Naive thymus-derived CD8-positive, alpha-beta T cell (primary cell): ENCODE measurements around the gene USP37. TPM values are rescaled to one million over a fixed set of nuclear protein-coding genes. Genes with fewer than 3 reads are reported as not detected.
A peak's percentile ranks its signal among the peaks of the same experiment; 100 is the strongest.

Experiments used
- ATAC-seq, 2 donors: fragments of 150-1000 bp; cut with Tn5 transposase in 1 of 2; sonication (Bioruptor Pico), chemical (Tn5 transposase) in 1 of 2; 1 replicate in 1 of 2; 2 replicates in 1 of 2; pipeline ENCODE4 v1.10.0; 2021; ENCODE audit warnings: mild to moderate bottlenecking in 2 of 2, moderate library complexity in 2 of 2
- POLR2A ChIA-PET: fragments of 350-600 bp; sonication (Branson Sonifier 250); formaldehyde crosslinking; loops from one replicate; lab custom pipeline; 2021; ENCODE audit warnings: antibody characterized with exemption; lab: Charles Lee
- DNase-seq, 10 donors: peaks; one replicate each; pipeline versions ENCODE4 v3.0.0 to v3.0.0-alpha.2; 2020 to 2022
- H3K27ac Mint-ChIP-seq, 10 donors: one replicate each; pipeline ENCODE4 v1.8.0; 2020 to 2022; ENCODE audit warnings: mild to moderate bottlenecking in 10 of 10, mixed read lengths in 10 of 10, moderate library complexity in 4 of 10, inconsistent platforms in 1 of 10
- H3K27me3 Mint-ChIP-seq, 5 donors: one replicate each; pipeline ENCODE4 v1.8.0; 2021 to 2022; ENCODE audit warnings: mixed read lengths in 5 of 5
- H3K36me3 Mint-ChIP-seq, 3 donors: one replicate each; pipeline ENCODE4 v1.8.0; 2020 to 2022; ENCODE audit warnings: mixed read lengths in 3 of 3, mild to moderate bottlenecking in 2 of 3, inconsistent platforms in 1 of 3
- H3K4me1 Mint-ChIP-seq, 4 donors: one replicate each; pipeline ENCODE4 v1.8.0; 2021 to 2022; ENCODE audit warnings: mixed read lengths in 4 of 4
- H3K4me3 Mint-ChIP-seq, 10 donors: one replicate each; pipeline ENCODE4 v1.8.0; 2020 to 2022; ENCODE audit warnings: mild to moderate bottlenecking in 10 of 10, mixed read lengths in 10 of 10, moderate library complexity in 6 of 10, inconsistent platforms in 1 of 10
- H3K9me3 Mint-ChIP-seq, 9 donors: one replicate each; pipeline ENCODE4 v1.8.0; 2020 to 2022; ENCODE audit warnings: mixed read lengths in 9 of 9, mild to moderate bottlenecking in 3 of 9, inconsistent platforms in 1 of 9, moderate library complexity in 1 of 9
- polyA plus RNA-seq, 3 donors: library from polyadenylated mRNA; unstranded; fragments of 300-500 nt; fragmentation: Illumina TruSeq; gene quantifications; one replicate each; pipeline ENCODE4 v1.2.3, GENCODE V29; 2021
- total RNA-seq, 8 experiments: library from RNA in 2 of 8; stranded (reverse) in 2 of 8; gene quantifications; one replicate each; pipeline ENCODE4 v1.2.3 and lab custom pipeline; 2021 to 2026

The USP37 gene
- total RNA-seq, result 10 to 100 TPM; 19.9 to 25.2 TPM
- 10 to 100 TPM in 1 of 3 donors, 1 to 10 TPM in 2; 8.6 to 11.6 (median 9.0) TPM for polyA plus RNA-seq
- total RNA-seq (lab: John Stamatoyannopoulos, UW), result 41.3 to 83.3 (median 67.6) reads per million in 6 experiments

GRCh38 chr2:218568190-218569037 lies at the start of gene USP37, which contains the start of gene CNOT9:
Gene USP37, minus strand, starts transcription at chr2:218568351. Its CDS starts 9,698 bp downstream, at chr2:218558653.
Gene CNOT9, plus strand, starts transcription at chr2:218568839. Its CDS starts 116 bp downstream, at chr2:218568955.
- ATAC-seq (peak; percentile 83 to 86), DNase-seq (peak; percentile 99 to 100 (median 100))
- Mint-ChIP-seq H3K4me1 (peaks cover 34 to 69% (median 66%) of the 10 kb centered on the region in 4 donors), H3K27me3 (no peaks in the 10 kb centered on the region), H3K27ac (peak within 1 kb of the TSS; percentile 92 to 100 (median 100)), H3K4me3 (peak within 1 kb of the TSS; percentile 91 to 98 (median 95)), H3K9me3 (no peaks in the 10 kb centered on the region), H3K36me3 (peaks cover 0 to 49% (median 4%) of the 10 kb centered on the region in 3 donors)
- POLR2A ChIA-PET, result interaction anchor here (0.6 to 1.3 kb wide), 4 partner anchors 10 to 172 kb away, joined by 4 to 5 read pairs (median 4); partner anchors contain the start of genes BCS1L and ZNF142

GRCh38 chr2:218615868-218616315 lies 47.7 kb upstream of the USP37 start:
- Mint-ChIP-seq H3K4me3 (no peak overlapping the region), H3K27ac (no peak overlapping the region), H3K9me3 (no peaks in the 10 kb centered on the region), H3K36me3 (no peaks in the 10 kb centered on the region), H3K27me3 (peaks cover 0 to 4% (median 2%) of the 10 kb centered on the region in 5 donors), H3K4me1 (no peaks in the 10 kb centered on the region)
- no peak for ATAC-seq
- POLR2A ChIA-PET, result no interaction called here
- no peak for DNase-seq

- Mint-ChIP-seq H3K4me1 (no peaks in the 10 kb centered on the region), H3K27ac (no peak within 1 kb of the TSS), H3K9me3 (no peaks in the 10 kb centered on the region), H3K27me3 (peaks cover 8 to 25% (median 16%) of the 10 kb centered on the region in 5 donors), H3K36me3 (no peaks in the 10 kb centered on the region), H3K4me3 (no peak within 1 kb of the TSS)
- ATAC-seq (no peak), DNase-seq (no peak)
- POLR2A ChIA-PET, result interaction anchor here (0.5 kb wide), 1 partner anchor 334 kb away, joined by 5 read pairs; no protein-coding TSS in a partner anchor
Measured at GRCh38 chr2:218607436-218608115, 39.4 kb upstream of the USP37 start, which contains the start of gene PLCD4. Gene PLCD4, plus strand, starts transcription at chr2:218607899. Its CDS starts 7,841 bp downstream, at chr2:218615740.

- H3K27me3 Mint-ChIP-seq, result peaks cover 6 to 25% (median 12%) of the 10 kb centered on the region in 5 donors
- no peaks in the 10 kb centered on the region for H3K36me3 Mint-ChIP-seq
- H3K27ac Mint-ChIP-seq, result no peak overlapping the region
- H3K9me3 Mint-ChIP-seq, result no peaks in the 10 kb centered on the region
- DNase-seq (no peak), ATAC-seq (no peak)
- no peaks in the 10 kb centered on the region for H3K4me1 Mint-ChIP-seq
- no peak overlapping the region for H3K4me3 Mint-ChIP-seq
- POLR2A ChIA-PET, result no interaction called here
Measured at GRCh38 chr2:218605432-218605831, 37.3 kb upstream of the USP37 start.

- H3K27ac Mint-ChIP-seq, result no peak overlapping the region
Measured at GRCh38 chr2:218585541-218585940, 17.4 kb upstream of the USP37 start.

GRCh38 chr2:218583983-218584850 lies 16.1 kb upstream of the USP37 start:
- POLR2A ChIA-PET, result no interaction called here
- no peaks in the 10 kb centered on the region for H3K9me3 Mint-ChIP-seq
- no peak overlapping the region for H3K4me3 Mint-ChIP-seq
- H3K36me3 Mint-ChIP-seq, result peaks cover 6 to 90% (median 23%) of the 10 kb centered on the region in 3 donors
- ATAC-seq (no peak), DNase-seq (no peak)
- peak overlapping the region in 2 of 10 donors; percentile 49 to 52 for H3K27ac Mint-ChIP-seq
- H3K4me1 Mint-ChIP-seq, result peaks cover 0 to 17% (median 8%) of the 10 kb centered on the region in 4 donors
- H3K27me3 Mint-ChIP-seq, result no peaks in the 10 kb centered on the region

More at GRCh38 chr2:218585541-218585940, 17.4 kb upstream of the USP37 start:
- ATAC-seq, result no peak
- no peak for DNase-seq
- Mint-ChIP-seq H3K4me1 (peaks cover 0 to 12% (median 5%) of the 10 kb centered on the region in 4 donors), H3K36me3 (peaks cover 6 to 96% (median 23%) of the 10 kb centered on the region in 3 donors), H3K9me3 (no peaks in the 10 kb centered on the region), H3K4me3 (no peak overlapping the region), H3K27me3 (no peaks in the 10 kb centered on the region)
- POLR2A ChIA-PET, result no interaction called here

- ATAC-seq (no peak), DNase-seq (no peak)
- no peaks in the 10 kb centered on the region for H3K27me3 Mint-ChIP-seq
- POLR2A ChIA-PET, result no interaction called here
- H3K27ac Mint-ChIP-seq, result no peak overlapping the region
- no peaks in the 10 kb centered on the region for H3K9me3 Mint-ChIP-seq
- H3K4me3 Mint-ChIP-seq, result peak overlapping the region in 1 of 10 donors; percentile 4
- peaks cover 6 to 72% (median 21%) of the 10 kb centered on the region in 3 donors for H3K36me3 Mint-ChIP-seq
- H3K4me1 Mint-ChIP-seq, result peaks cover 11 to 34% (median 26%) of the 10 kb centered on the region in 4 donors
Measured at GRCh38 chr2:218582076-218582475, 13.9 kb upstream of the USP37 start.

- no peak for ATAC-seq
Measured at GRCh38 chr2:218578272-218578877, 10.2 kb upstream of the USP37 start.

GRCh38 chr2:218577482-218578220 lies 9.5 kb upstream of the USP37 start:
- H3K27me3 Mint-ChIP-seq, result no peaks in the 10 kb centered on the region
- H3K4me1 Mint-ChIP-seq, result peaks cover 10 to 54% (median 43%) of the 10 kb centered on the region in 4 donors
- POLR2A ChIA-PET, result interaction anchor here (0.5 to 1.3 kb wide), 2 partner anchors 10 to 77 kb away, joined by 3 to 5 read pairs; partner anchors contain the start of gene USP37

More at GRCh38 chr2:218578272-218578877, 10.2 kb upstream of the USP37 start:
- Mint-ChIP-seq H3K36me3 (peaks cover 6 to 67% (median 11%) of the 10 kb centered on the region in 3 donors), H3K9me3 (no peaks in the 10 kb centered on the region), H3K4me3 (no peak overlapping the region), H3K4me1 (peaks cover 11 to 52% (median 40%) of the 10 kb centered on the region in 4 donors), H3K27ac (peak overlapping the region in 2 of 10 donors; percentile 27 to 42), H3K27me3 (no peaks in the 10 kb centered on the region)
- DNase-seq, result no peak
- POLR2A ChIA-PET, result interaction anchor here (0.5 to 1.3 kb wide), 2 partner anchors 10 to 77 kb away, joined by 3 to 5 read pairs; partner anchors contain the start of gene USP37

GRCh38 chr2:218576854-218577253 lies 8.7 kb upstream of the USP37 start:
- Mint-ChIP-seq H3K27me3 (no peaks in the 10 kb centered on the region), H3K36me3 (peaks cover 0 to 67% (median 9%) of the 10 kb centered on the region in 3 donors), H3K9me3 (no peaks in the 10 kb centered on the region), H3K27ac (peak overlapping the region in 2 of 10 donors; percentile 43 to 53), H3K4me1 (peaks cover 11 to 56% (median 47%) of the 10 kb centered on the region in 4 donors), H3K4me3 (no peak overlapping the region)
- no peak for DNase-seq
- ATAC-seq, result no peak
- POLR2A ChIA-PET, result interaction anchor here (0.6 kb wide), 1 partner anchor 63 kb away, joined by 3 read pairs; no protein-coding TSS in a partner anchor

More at GRCh38 chr2:218577482-218578220, 9.5 kb upstream of the USP37 start:
- Mint-ChIP-seq H3K4me3 (no peak overlapping the region), H3K9me3 (no peaks in the 10 kb centered on the region), H3K36me3 (peaks cover 0 to 67% (median 7%) of the 10 kb centered on the region in 3 donors), H3K27ac (peak overlapping the region in 2 of 10 donors; percentile 2 to 29)
- ATAC-seq (no peak), DNase-seq (no peak)
